SK-N-SH treated with all-trans-retinoic acid at 6 μM for 48 hours (cell line): ENCODE results near the gene METTL21A.
"Not testable (repeated sequence)": the region's sequence is repeated elsewhere in the genome, so short reads cannot be mapped to it uniquely, and the experiment has no call there.

Experiments
- ATAC-seq: fragments of 200-7000 bp; cut with Tn5 transposase; 3 replicates; pipeline ENCODE4 v1.9.1; 2020; ENCODE audit warnings: mild to moderate bottlenecking, moderate library complexity
- CSDC2 ChIP-seq: fragments of 250-450 bp; sonication (Bioruptor Pico); IDR thresholded peaks from 2 replicates; pipeline ENCODE4 v1.5.0; 2020; ENCODE audit warnings: mild to moderate bottlenecking, moderate library complexity
- ESRRG ChIP-seq: fragments of 250-450 bp; sonication (Bioruptor Pico); IDR thresholded peaks from 2 replicates; pipeline ENCODE4 v1.6.1; 2021; ENCODE audit warnings: mild to moderate bottlenecking
- ISL1 ChIP-seq: fragments of 250-450 bp; sonication (Bioruptor Pico); IDR thresholded peaks from 2 replicates; pipeline ENCODE4 v2.1.2; 2022; ENCODE audit warnings: mild to moderate bottlenecking, moderate library complexity
- OSR1 ChIP-seq: fragments of 250-450 bp; sonication (Bioruptor Pico); IDR thresholded peaks from 2 replicates; pipeline ENCODE4 v1.8.0; 2022; ENCODE audit warnings: moderate library complexity, mild to moderate bottlenecking, inconsistent platforms
- PPARA ChIP-seq: fragments of 250-450 bp; sonication (Bioruptor Pico); IDR thresholded peaks from 2 replicates; pipeline ENCODE4 v1.5.0; 2020; ENCODE audit warnings: mild to moderate bottlenecking, borderline replicate concordance
- RARB ChIP-seq: fragments of 250-450 bp; sonication (Bioruptor Pico); IDR thresholded peaks from 2 replicates; pipeline ENCODE4 v1.8.0; 2021; ENCODE audit warnings: mild to moderate bottlenecking, moderate library complexity
- TCF4 ChIP-seq: fragments of 250-450 bp; sonication (Bioruptor Pico); IDR thresholded peaks from 2 replicates; pipeline ENCODE4 v1.8.0; 2021; ENCODE audit warnings: mild to moderate bottlenecking, moderate library complexity, borderline replicate concordance
- TOX ChIP-seq: fragments of 250-450 bp; sonication (Bioruptor Pico); IDR thresholded peaks from 2 replicates; pipeline ENCODE4 v1.8.0; 2021; ENCODE audit warnings: mild to moderate bottlenecking, moderate library complexity, borderline replicate concordance
- ZC3H10 ChIP-seq: fragments of 250-450 bp; sonication (Bioruptor Pico); IDR thresholded peaks from 2 replicates; pipeline ENCODE4 v1.5.1; 2021; ENCODE audit warnings: mild to moderate bottlenecking, moderate library complexity
- ZFP3 ChIP-seq: fragments of 250-450 bp; sonication (Bioruptor Pico); IDR thresholded peaks from 2 replicates; pipeline ENCODE4 v1.5.0; 2020; ENCODE audit warnings: mild to moderate bottlenecking, moderate library complexity
- ZNF565 ChIP-seq: fragments of 450-650 bp; formaldehyde crosslinking; conservative IDR thresholded peaks from 2 replicates; pipeline ENCODE4 v1.5.0; 2020; ENCODE audit warnings: low read depth, mild to moderate bottlenecking, moderate library complexity
- ZNF70 ChIP-seq: fragments of 450-650 bp; formaldehyde crosslinking; IDR thresholded peaks from 2 replicates; pipeline ENCODE4 v1.5.0; 2020; ENCODE audit warnings: mild to moderate bottlenecking, moderate library complexity
- ZNF8 ChIP-seq: fragments of 450-650 bp; formaldehyde crosslinking; IDR thresholded peaks from 2 replicates; pipeline ENCODE4 v1.5.0; 2020; ENCODE audit warnings: mild to moderate bottlenecking, moderate library complexity
- TF ChIP-seq, protein P1 (sequence below): fragments of 250-450 bp; sonication (Bioruptor Pico); IDR thresholded peaks from 2 replicates; pipeline ENCODE4 v1.5.0; 2020; ENCODE audit warnings: mild to moderate bottlenecking, moderate library complexity
- TF ChIP-seq, protein P2 (sequence below): fragments of 250-450 bp; sonication (Bioruptor Pico); IDR thresholded peaks from 2 replicates; pipeline ENCODE4 v1.5.1; 2021; ENCODE audit warnings: mild to moderate bottlenecking, moderate library complexity
- TF ChIP-seq, protein P3 (sequence below): fragments of 250-450 bp; sonication (Bioruptor Pico); IDR thresholded peaks from 2 replicates; pipeline ENCODE4 v1.5.1; 2020; ENCODE audit warnings: low read depth, mild to moderate bottlenecking, moderate library complexity
- TF ChIP-seq, protein P4 (sequence below): fragments of 250-450 bp; sonication (Bioruptor Pico); IDR thresholded peaks from 2 replicates; pipeline ENCODE4 v1.8.0; 2021; ENCODE audit warnings: low read depth, mild to moderate bottlenecking, moderate library complexity, borderline replicate concordance

METTL21A gene

DNA sequence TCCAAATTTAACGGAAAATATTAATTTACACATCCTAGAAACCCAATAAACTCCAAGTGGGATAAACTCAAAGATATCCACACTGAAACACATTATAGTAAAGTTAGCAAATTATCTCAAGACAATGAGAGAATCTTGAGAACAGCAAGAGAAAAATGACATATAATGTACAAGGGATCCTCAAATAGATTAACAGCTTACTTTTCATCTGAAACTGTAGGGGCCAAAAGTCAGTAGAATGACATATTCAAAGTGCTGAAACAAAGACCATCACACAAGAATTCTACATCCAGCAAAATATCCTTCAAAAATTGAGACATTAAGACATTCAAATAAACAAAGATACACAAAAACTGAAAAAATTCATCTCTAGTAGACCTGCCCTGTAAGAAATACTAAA lies 18.7 kb upstream of the METTL21A start (continued):
- TF ChIP-seq, protein P1, sequence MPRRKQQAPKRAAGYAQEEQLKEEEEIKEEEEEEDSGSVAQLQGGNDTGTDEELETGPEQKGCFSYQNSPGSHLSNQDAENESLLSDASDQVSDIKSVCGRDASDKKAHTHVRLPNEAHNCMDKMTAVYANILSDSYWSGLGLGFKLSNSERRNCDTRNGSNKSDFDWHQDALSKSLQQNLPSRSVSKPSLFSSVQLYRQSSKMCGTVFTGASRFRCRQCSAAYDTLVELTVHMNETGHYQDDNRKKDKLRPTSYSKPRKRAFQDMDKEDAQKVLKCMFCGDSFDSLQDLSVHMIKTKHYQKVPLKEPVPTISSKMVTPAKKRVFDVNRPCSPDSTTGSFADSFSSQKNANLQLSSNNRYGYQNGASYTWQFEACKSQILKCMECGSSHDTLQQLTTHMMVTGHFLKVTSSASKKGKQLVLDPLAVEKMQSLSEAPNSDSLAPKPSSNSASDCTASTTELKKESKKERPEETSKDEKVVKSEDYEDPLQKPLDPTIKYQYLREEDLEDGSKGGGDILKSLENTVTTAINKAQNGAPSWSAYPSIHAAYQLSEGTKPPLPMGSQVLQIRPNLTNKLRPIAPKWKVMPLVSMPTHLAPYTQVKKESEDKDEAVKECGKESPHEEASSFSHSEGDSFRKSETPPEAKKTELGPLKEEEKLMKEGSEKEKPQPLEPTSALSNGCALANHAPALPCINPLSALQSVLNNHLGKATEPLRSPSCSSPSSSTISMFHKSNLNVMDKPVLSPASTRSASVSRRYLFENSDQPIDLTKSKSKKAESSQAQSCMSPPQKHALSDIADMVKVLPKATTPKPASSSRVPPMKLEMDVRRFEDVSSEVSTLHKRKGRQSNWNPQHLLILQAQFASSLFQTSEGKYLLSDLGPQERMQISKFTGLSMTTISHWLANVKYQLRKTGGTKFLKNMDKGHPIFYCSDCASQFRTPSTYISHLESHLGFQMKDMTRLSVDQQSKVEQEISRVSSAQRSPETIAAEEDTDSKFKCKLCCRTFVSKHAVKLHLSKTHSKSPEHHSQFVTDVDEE (CRISPR knock-in tag) = no peak
- TF ChIP-seq RARB = no peak
- TF ChIP-seq, protein P2, sequence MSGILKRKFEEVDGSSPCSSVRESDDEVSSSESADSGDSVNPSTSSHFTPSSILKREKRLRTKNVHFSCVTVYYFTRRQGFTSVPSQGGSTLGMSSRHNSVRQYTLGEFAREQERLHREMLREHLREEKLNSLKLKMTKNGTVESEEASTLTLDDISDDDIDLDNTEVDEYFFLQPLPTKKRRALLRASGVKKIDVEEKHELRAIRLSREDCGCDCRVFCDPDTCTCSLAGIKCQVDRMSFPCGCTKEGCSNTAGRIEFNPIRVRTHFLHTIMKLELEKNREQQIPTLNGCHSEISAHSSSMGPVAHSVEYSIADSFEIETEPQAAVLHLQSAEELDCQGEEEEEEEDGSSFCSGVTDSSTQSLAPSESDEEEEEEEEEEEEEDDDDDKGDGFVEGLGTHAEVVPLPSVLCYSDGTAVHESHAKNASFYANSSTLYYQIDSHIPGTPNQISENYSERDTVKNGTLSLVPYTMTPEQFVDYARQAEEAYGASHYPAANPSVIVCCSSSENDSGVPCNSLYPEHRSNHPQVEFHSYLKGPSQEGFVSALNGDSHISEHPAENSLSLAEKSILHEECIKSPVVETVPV (CRISPR knock-in tag) = no peak
- no peak for TF ChIP-seq ZNF8
- no peak for TF ChIP-seq TCF4
- no peak for TF ChIP-seq TOX (CRISPR knock-in tag)
- no peak for TF ChIP-seq OSR1 (CRISPR knock-in tag)

DNA sequence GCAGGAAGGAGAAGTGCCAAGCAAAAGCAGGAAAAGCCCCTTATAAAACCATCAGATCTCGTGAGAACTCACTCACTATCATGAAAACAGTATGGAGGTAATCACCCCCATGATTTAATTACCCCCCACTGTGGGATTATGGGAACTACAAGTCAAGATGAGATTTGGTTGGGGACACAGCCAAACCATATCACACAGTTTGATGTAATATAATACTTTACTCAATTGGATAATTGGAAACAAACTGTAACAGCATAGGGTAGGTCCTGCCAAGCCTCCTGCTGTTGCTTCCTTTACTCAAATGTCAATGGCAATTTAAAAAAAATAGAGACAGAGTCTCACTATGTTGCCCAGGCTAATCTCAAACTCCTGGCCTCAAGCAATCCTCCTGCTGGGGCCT lies 15.5 kb upstream of the METTL21A start:
- TF ChIP-seq ZC3H10 = no peak
- TF ChIP-seq, protein P3, sequence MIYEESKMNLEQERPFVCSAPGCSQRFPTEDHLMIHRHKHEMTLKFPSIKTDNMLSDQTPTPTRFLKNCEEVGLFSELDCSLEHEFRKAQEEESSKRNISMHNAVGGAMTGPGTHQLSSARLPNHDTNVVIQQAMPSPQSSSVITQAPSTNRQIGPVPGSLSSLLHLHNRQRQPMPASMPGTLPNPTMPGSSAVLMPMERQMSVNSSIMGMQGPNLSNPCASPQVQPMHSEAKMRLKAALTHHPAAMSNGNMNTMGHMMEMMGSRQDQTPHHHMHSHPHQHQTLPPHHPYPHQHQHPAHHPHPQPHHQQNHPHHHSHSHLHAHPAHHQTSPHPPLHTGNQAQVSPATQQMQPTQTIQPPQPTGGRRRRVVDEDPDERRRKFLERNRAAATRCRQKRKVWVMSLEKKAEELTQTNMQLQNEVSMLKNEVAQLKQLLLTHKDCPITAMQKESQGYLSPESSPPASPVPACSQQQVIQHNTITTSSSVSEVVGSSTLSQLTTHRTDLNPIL (CRISPR knock-in tag) = no peak
- TF ChIP-seq ESRRG (CRISPR knock-in tag) = no peak
- TF ChIP-seq PPARA = no peak
- no peak for TF ChIP-seq ISL1 (CRISPR knock-in tag)
- no peak for TF ChIP-seq ZFP3
- TF ChIP-seq, protein P4, sequence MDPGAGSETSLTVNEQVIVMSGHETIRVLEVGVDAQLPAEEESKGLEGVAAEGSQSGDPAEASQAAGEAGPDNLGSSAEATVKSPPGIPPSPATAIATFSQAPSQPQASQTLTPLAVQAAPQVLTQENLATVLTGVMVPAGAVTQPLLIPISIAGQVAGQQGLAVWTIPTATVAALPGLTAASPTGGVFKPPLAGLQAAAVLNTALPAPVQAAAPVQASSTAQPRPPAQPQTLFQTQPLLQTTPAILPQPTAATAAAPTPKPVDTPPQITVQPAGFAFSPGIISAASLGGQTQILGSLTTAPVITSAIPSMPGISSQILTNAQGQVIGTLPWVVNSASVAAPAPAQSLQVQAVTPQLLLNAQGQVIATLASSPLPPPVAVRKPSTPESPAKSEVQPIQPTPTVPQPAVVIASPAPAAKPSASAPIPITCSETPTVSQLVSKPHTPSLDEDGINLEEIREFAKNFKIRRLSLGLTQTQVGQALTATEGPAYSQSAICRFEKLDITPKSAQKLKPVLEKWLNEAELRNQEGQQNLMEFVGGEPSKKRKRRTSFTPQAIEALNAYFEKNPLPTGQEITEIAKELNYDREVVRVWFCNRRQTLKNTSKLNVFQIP (CRISPR knock-in tag) = no peak
- TF ChIP-seq OSR1 (CRISPR knock-in tag) = no peak
- TF ChIP-seq RARB = no peak
- no peak for TF ChIP-seq ZNF70 (CRISPR knock-in tag)
- ATAC-seq = no peak

DNA sequence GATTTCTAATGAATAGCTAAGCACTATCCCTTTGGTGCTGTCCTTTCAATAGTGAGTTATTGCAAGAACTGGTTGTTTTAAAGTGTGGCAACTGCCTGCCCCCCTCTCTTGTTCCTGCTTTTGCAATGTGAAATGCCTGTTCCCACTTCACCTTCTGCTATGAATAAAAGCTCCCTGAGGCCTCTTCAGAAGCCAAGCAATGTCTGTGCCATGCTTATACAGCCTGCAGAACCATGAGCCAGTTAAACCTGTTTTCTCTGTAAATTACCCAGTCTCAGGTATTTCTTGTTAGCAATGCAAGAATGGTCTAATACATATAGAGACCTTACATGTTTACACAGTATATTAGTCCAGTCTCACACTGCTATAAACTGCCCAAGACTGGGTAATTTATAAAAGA lies 15.0 kb upstream of the METTL21A start:
- TF ChIP-seq ZNF8 = no peak
- TF ChIP-seq, protein P2 (CRISPR knock-in tag) = no peak
- TF ChIP-seq ZNF70 (CRISPR knock-in tag) = no peak
- no peak for TF ChIP-seq CSDC2 (CRISPR knock-in tag)
- TF ChIP-seq TOX (CRISPR knock-in tag) = no peak
- TF ChIP-seq OSR1 (CRISPR knock-in tag) = no peak
- TF ChIP-seq, protein P4 (CRISPR knock-in tag) = no peak
- TF ChIP-seq ZNF565 (CRISPR knock-in tag) = no peak
- no peak for TF ChIP-seq RARB
- ATAC-seq = no peak

DNA sequence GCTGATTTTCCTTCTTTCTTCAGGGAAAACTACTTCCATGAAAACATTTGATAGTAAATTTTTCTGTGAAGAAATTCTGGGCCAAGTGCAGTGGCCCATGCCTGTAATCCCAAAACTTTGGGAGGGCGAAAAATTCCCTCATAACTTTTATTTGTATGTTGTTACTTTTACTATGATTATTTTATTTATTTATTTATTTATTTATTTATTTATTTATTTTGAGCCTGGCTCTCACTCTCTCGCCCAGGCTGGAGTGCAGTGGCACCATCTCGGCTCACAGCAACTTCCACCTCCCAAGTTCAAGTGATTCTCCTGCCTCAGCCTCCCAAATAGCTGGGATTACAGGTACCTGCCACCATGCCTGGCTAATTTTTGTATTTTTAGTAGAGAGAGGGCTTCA lies 14.1 kb upstream of the METTL21A start:
- ATAC-seq = not testable (repeated sequence)
